ENCODE results near the gene CATSPERB. TPM values are rescaled to one million over a fixed set of nuclear protein-coding genes. Genes with fewer than 3 reads are reported as not detected.

Gene CATSPERB
- polyA plus RNA-seq, 1 experiment: not detected

DNA sequence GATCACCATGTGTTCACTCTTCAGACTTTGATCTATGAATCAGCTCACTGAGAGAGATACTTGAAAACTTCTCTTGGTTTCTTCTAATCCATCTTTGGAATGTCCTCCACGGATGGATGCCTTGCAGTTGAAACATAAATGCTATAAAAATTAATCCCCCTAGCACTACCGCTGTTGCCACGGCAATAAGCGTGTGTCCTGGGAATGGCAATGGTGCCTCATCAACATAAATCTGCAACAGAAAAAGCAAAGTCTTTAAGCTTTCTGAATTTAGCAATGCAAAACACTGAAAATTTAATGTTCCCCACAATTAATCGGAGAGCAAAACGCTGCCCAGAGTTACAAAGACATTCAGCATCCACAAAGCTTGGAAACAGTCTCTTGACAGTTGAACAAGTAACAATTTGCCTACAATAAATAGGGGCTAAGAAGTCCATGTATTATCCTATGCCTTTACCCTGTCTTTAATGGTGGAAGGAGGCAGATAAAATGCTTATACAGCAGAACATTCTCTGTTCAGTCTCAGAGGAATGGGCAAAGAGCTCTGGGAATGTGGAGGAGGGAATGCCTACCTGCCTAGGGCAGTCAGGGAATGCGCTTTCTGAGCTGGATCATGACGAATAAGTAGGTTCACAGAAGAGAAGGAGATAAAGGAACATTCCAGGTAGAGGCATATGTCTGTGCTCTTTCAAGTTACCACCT is 150.9 kb downstream of the CATSPERB start:
- Histone ChIP-seq H3K27me3 (ENCODE audit: control insufficient read depth, insufficient read depth, low read length) (no peaks in the 10 kb centered on the region), H3K4me3 (ENCODE audit: low read depth, low read length) (no peak overlapping the region), H3K9me3 (ENCODE audit: control insufficient read depth, insufficient read depth, low read length) (peaks cover 6% of the 10 kb centered on the region; the same call in 1 of the 2 replicates), H3K27ac (ENCODE audit: low read depth, low read length) (no peak overlapping the region)
- DNase-seq (ENCODE audit: low read depth, low spot score): no peak
- TF ChIP-seq, protein P1, sequence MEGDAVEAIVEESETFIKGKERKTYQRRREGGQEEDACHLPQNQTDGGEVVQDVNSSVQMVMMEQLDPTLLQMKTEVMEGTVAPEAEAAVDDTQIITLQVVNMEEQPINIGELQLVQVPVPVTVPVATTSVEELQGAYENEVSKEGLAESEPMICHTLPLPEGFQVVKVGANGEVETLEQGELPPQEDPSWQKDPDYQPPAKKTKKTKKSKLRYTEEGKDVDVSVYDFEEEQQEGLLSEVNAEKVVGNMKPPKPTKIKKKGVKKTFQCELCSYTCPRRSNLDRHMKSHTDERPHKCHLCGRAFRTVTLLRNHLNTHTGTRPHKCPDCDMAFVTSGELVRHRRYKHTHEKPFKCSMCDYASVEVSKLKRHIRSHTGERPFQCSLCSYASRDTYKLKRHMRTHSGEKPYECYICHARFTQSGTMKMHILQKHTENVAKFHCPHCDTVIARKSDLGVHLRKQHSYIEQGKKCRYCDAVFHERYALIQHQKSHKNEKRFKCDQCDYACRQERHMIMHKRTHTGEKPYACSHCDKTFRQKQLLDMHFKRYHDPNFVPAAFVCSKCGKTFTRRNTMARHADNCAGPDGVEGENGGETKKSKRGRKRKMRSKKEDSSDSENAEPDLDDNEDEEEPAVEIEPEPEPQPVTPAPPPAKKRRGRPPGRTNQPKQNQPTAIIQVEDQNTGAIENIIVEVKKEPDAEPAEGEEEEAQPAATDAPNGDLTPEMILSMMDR (IDR thresholded peaks at IDR 0.05; ENCODE audit: low read depth, low read length): no peak
- ChIA-PET CTCF (interaction anchor here (1.1 kb wide), 1 partner anchor 10 kb away, joined by 3 read pairs; no protein-coding TSS in a partner anchor), POLR2A (no interaction called here)

DNA sequence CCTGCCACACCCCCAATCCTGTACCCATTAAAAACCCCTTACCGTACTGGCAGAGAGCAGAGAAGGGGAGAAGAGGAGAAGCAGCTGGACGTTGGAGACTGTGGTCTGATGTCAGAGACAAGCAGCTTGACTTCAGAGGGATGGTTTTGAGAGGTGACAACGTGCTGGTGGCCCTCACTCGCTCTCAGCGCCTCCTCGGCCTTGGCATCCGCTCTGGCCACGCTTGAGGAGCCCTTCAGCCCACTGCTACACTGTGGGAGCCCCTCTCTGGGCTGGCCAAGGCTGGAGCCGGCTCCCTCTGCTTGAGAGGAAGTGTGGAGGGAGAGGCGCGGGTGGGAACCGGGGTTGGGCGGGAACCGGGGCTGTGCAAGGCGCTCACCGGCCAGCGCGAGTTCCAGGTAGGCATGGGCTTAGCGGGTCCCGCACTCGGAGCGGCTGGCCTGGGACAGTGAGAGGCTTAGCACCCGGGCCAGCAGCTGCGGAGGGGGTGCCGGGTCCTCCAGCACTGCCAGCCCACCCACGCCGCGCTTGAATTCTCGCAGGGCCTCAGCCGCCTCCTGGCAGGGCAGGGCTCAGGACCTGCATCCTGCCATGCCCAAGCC is 154.2 kb downstream of the CATSPERB start:
- H3K27me3 ChIP-seq (ENCODE audit: control insufficient read depth, insufficient read depth, low read length): no peaks in the 10 kb centered on the region
- no peak for DNase-seq (ENCODE audit: low read depth, low spot score)
- H3K9me3 ChIP-seq (ENCODE audit: control insufficient read depth, insufficient read depth, low read length): peaks cover 6% of the 10 kb centered on the region; the same call in 1 of the 2 replicates
- no peak overlapping the region for H3K27ac ChIP-seq (ENCODE audit: low read depth, low read length)
- POLR2A ChIA-PET: no interaction called here
- CTCF ChIA-PET: no interaction called here
- TF ChIP-seq, protein P1 (IDR thresholded peaks at IDR 0.05; ENCODE audit: low read depth, low read length): no peak
- H3K4me3 ChIP-seq (ENCODE audit: low read depth, low read length): no peak overlapping the region

DNA sequence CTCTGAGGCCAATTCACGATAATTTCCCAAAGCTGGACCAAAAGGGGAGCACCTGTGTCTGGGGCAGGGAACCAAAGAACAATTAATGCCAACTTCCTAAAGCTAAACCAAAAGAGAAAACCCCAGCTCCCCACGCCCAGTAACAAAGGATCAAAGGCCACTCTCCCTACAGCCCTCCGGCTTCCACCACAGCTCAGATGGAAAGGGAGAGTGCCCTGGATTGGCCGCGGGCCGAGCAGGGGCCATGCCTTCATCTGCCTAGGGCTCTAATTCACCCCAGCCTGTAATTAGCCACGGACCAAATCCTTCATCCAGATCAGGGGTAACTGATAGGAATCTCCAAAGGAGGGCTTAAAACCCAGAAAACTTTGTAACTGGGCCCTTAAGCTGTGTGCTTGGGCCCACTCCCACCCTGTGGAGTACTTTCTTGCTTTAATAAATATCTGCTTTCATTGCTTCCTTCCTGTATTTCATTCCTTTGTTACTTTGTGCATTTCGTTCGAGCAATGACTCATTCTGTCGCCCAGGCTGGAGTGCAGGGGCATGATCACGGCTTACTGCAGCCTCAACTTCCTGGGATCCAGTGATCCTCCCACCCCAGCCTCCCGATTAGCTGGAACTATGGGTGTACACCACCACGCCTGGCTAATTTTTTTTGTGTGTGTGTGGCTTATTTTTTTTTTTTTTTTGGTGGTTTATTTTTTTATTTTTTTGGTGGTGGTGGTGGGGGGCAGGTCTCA is 156.2 kb downstream of the CATSPERB start:
- H3K9me3 ChIP-seq (ENCODE audit: control insufficient read depth, insufficient read depth, low read length): peaks cover 6% of the 10 kb centered on the region; the same call in 1 of the 2 replicates
- no peak overlapping the region for H3K4me3 ChIP-seq (ENCODE audit: low read depth, low read length)
- POLR2A ChIA-PET: no interaction called here
- DNase-seq (ENCODE audit: low read depth, low spot score): no peak
- CTCF ChIA-PET: no interaction called here
- TF ChIP-seq, protein P1 (IDR thresholded peaks at IDR 0.05; ENCODE audit: low read depth, low read length): no peak
- no peak overlapping the region for H3K27ac ChIP-seq (ENCODE audit: low read depth, low read length)
- no peaks in the 10 kb centered on the region for H3K27me3 ChIP-seq (ENCODE audit: control insufficient read depth, insufficient read depth, low read length)

DNA sequence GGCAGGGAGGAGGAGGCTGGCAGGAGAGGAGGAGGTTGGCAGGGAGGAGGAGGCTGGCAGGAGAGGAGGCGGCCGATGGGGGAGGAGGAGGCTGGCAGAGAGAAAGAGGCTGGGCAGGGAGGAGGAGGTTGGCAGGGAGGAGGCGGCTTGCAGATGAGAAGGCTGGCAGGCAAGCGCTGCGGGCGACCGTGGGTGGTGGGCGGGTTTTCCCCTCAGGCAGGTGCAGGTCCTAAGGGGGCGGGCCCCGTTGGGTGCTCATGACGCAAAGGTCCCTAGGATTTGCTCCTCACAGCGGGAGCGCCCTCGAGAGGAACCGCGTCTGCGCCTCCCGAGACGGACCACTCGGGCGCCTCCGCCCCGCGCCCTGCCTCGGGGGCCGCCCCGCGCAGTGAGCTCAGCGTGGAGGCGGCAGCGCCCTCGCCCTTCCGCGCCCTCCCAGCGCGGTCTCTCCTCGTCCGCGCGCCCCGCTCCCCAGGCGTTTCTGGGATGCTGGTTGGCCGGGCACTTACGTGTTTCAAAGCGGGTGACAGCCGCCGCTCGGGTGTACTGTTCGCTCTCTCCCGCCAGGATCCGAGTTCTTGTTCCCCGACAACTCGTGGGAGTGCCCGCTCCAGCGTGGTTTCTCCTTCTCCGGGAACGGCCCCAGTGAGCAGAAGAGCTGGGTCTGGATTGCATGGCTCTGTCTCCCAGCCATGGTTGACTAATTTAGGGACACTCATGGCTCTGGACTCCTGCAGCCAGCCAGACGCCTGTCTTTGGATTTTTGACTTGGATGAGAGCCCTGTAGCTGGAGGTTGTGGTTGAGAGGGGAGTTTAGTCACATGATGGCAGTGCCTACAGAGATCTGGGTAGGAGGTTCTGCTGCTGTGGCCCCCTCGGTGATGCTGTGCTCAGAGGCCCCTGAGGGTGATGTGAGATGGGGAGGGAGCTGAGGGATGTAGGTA is 157.7 kb downstream of the CATSPERB start:
- peaks cover 6% of the 10 kb centered on the region; the same call in 1 of the 2 replicates for H3K9me3 ChIP-seq (ENCODE audit: control insufficient read depth, insufficient read depth, low read length)
- ChIA-PET CTCF (no interaction called here), POLR2A (no interaction called here)
- DNase-seq (ENCODE audit: low read depth, low spot score): no peak
- H3K27me3 ChIP-seq (ENCODE audit: control insufficient read depth, insufficient read depth, low read length): no peaks in the 10 kb centered on the region
- H3K27ac ChIP-seq (ENCODE audit: low read depth, low read length): no peak overlapping the region
- TF ChIP-seq, protein P1 (IDR thresholded peaks at IDR 0.05; ENCODE audit: low read depth, low read length): no peak
- peak overlapping the region; percentile 43 for H3K4me3 ChIP-seq (ENCODE audit: low read depth, low read length)
